Effector memory CD4-positive, alpha-beta T cell (primary cell): ENCODE data around the gene THAP4.
"Not testable (repeated sequence)": the region's sequence is repeated elsewhere in the genome, so short reads cannot be mapped to it uniquely, and the experiment has no call there.

Experiments used
- DNase-seq, 3 donors: peaks; one replicate each; pipeline ENCODE4 v3.0.0-alpha.2; 2020
- H3K27ac ChIP-seq: 2 replicates; pipeline ENCODE4 v1.7.0; 2013; ENCODE audit warnings: mild to moderate bottlenecking, low read length, moderate library complexity; ENCODE audit not compliant: insufficient read depth, poor library complexity, severe bottlenecking
- H3K27me3 ChIP-seq: replicated peaks from 2 replicates; pipeline ENCODE4 v1.7.0; 2013; ENCODE audit warnings: mild to moderate bottlenecking, low read length; ENCODE audit not compliant: insufficient read depth, control insufficient read depth, poor library complexity, severe bottlenecking
- H3K36me3 ChIP-seq: 2 replicates; pipeline ENCODE4 v1.7.0; 2013; ENCODE audit warnings: mild to moderate bottlenecking, low read length, moderate library complexity; ENCODE audit not compliant: control insufficient read depth, insufficient read depth
- H3K4me1 ChIP-seq: 2 replicates; pipeline ENCODE4 v1.7.0; 2013; ENCODE audit warnings: low read length, mild to moderate bottlenecking; ENCODE audit not compliant: control insufficient read depth, insufficient read depth, poor library complexity, severe bottlenecking
- H3K4me3 ChIP-seq: 2 replicates; pipeline ENCODE4 v1.7.0; 2013; ENCODE audit warnings: low read length, low read depth, mild to moderate bottlenecking; ENCODE audit not compliant: insufficient read depth, poor library complexity, severe bottlenecking
- H3K9me3 ChIP-seq: 2 replicates; pipeline ENCODE4 v1.7.0; 2013; ENCODE audit warnings: mild to moderate bottlenecking, low read length, moderate library complexity; ENCODE audit not compliant: control insufficient read depth

The THAP4 gene

DNA sequence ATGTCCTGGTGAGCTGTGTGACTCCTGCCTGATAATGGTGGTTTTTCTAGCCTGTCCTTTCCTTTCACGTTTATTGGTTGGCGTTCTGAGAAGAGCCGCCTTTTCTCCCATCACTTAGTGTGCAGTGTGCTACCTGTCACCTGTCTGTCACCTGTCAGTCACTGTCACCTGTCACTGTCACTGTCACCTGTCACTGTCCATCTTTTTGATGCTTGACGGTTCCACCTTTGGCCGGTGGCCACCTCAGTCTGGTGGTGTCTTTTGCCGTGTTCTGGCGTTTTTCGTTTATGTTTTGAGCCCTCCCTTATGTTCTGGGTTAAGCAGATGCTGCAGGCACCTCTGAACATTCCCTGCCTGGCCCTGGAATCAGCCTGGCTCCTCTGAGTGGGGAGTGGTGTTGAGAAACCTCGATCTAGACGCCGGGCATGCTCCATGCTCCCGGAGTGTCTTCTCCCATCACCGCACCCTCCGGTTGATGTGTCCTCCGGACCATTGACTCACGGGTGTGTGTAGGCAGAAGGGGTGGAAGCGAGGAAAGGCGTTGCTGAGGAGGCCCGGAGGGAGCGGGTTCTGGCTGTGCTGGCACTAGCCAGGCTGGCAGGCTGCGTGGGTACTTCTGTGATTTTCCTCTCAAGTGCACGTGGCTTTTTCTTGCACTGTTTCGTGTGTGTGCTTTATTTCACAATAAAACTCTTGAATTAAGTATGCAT is 28.9 kb upstream of the THAP4 start:
- Histone ChIP-seq H3K27ac (no peak overlapping the region), H3K4me3 (no peak overlapping the region), H3K4me1 (no peaks in the 10 kb centered on the region), H3K9me3 (no peaks in the 10 kb centered on the region), H3K36me3 (peaks cover 41% of the 10 kb centered on the region), H3K27me3 (no peaks in the 10 kb centered on the region)
- no peak for DNase-seq

DNA sequence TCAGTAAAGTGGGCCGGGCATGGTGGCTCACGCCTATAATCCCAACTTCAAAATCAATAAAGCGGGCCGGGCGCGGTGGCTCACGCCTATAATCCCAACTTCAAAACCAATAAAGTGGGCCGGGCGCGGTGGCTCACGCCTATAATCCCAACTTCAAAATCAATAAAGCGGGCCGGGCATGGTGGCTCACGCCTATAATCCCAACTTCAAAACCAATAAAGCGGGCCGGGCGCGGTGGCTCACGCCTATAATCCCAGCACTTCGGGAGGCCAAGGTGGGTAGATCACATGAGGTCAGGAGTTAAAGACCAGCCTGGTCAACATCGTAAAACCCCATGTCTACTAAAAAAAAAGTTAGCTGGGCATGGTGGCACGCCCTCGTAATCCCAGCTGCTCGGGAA is 25.8 kb upstream of the THAP4 start:
- not testable (repeated sequence) for H3K4me3 ChIP-seq, H3K9me3 ChIP-seq, H3K27ac ChIP-seq, DNase-seq, H3K4me1 ChIP-seq, H3K27me3 ChIP-seq
- H3K36me3 ChIP-seq, result peaks cover 28% of the 10 kb centered on the region

DNA sequence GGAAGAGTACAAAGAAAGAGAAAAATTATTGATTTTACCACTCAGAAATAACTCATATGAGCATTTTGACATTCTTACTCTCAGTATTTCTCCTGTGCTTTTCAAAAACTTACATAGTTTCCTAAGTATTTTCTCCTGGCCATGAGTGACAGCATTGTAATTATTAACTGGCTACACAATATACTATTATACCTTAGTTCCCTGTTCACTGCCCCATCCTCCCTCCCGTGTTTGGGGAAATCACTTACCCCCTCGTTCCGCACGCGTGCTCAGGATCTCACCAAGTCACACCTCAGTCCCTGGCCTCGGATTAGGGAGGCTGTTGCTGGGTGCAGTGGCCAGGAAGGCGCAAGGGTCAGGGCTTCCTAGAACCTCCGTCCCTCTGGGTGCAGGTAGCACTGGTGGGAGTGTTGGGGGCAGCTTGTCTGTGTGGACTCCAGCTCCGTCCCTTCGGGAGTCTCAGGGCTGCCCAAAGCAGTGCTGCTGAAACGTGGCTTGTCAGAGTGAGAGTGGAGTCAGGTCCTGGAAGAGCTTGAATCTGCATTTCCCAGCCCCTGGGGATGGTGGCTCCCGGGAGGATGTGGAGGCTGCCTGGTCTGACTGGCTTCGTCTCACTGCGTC is 23.7 kb upstream of the THAP4 start:
- Histone ChIP-seq H3K4me3 (no peak overlapping the region), H3K4me1 (no peaks in the 10 kb centered on the region), H3K27ac (no peak overlapping the region), H3K9me3 (no peaks in the 10 kb centered on the region), H3K27me3 (no peaks in the 10 kb centered on the region), H3K36me3 (peaks cover 34% of the 10 kb centered on the region)
- no peak for DNase-seq

DNA sequence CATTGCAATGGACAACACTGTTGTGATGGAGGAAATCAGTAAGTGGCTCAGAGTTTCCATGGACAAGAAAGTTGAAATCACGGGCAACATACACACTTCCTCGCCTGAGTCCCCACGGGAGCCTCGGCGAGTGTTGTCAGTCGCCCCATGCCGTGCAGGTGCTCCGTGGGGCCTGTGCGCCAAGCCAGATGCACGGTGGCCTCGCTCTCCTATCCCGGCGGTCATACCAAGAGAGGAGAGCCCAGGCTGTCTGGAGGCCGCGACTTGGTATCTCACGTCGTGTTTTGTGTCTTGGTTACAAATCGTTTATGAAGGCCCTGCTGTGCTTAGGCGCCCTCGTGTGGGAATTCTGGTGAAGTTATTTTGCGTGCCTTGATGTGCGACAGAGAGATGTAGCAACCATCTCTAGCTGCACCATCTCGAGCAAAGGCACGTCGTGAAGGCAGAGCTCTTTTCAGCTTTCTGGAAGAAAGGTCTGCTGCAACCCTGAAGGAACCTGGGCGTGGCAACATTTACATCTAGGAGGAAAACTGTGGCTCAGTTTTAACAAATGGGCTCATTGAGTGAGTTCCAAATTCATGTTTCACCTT is 22.3 kb upstream of the THAP4 start:
- H3K27me3 ChIP-seq, result no peaks in the 10 kb centered on the region
- peaks cover 47% of the 10 kb centered on the region for H3K36me3 ChIP-seq
- no peak overlapping the region for H3K27ac ChIP-seq
- no peak for DNase-seq
- H3K9me3 ChIP-seq, result no peaks in the 10 kb centered on the region
- H3K4me1 ChIP-seq, result no peaks in the 10 kb centered on the region
- no peak overlapping the region for H3K4me3 ChIP-seq

DNA sequence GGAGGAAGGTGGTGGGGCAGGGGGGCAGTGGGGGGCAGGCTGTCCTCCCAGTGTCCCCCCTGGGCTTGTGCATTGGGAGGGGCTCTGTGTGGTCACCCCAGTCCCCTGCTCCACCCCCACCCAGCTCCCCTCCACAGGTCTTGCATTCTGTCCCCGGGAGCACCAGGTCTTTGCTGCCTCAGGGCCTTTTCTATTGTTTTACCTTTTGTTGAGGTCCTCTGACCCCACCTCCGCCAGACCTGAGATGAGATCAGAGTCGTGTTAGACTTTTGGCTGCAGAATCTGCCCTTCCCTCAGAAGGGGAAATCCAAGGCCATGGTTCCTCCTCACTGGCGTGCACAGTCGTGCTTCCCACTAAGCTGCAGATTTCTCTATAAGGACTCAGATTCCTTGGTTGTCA is 21.3 kb upstream of the THAP4 start:
- no peak for DNase-seq

DNA sequence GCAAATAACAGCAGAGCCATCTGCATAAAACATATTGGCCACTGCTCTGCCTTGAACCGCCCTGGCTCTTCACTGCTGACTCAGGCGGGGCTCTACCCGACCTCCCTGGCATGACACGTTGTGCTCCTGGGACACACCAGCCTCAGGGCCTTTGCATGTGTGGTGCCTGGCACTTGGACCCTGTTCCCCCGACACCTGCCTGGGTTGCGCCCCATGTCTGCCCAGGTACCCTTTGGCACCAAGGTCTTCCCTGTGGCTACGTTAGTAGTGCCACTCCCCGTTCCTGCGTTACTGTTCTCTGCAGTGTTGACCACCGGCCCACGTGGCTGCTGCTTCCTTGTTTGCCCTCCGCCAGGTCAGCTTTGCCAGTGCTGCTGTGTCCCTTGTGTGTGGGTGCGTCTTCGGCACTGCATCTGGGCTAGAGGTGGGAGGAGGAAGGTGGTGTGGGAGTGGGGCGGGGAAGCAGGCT is 20.9 kb upstream of the THAP4 start:
- Histone ChIP-seq H3K4me3 (no peak overlapping the region), H3K9me3 (no peaks in the 10 kb centered on the region), H3K4me1 (no peaks in the 10 kb centered on the region), H3K27me3 (no peaks in the 10 kb centered on the region), H3K27ac (no peak overlapping the region), H3K36me3 (peaks cover 57% of the 10 kb centered on the region)
- no peak for DNase-seq

More for the DNA sequence above, 21.3 kb upstream of the THAP4 start:
- Histone ChIP-seq H3K27me3 (no peaks in the 10 kb centered on the region), H3K4me3 (no peak overlapping the region), H3K36me3 (peaks cover 53% of the 10 kb centered on the region), H3K9me3 (no peaks in the 10 kb centered on the region), H3K4me1 (no peaks in the 10 kb centered on the region), H3K27ac (no peak overlapping the region)

DNA sequence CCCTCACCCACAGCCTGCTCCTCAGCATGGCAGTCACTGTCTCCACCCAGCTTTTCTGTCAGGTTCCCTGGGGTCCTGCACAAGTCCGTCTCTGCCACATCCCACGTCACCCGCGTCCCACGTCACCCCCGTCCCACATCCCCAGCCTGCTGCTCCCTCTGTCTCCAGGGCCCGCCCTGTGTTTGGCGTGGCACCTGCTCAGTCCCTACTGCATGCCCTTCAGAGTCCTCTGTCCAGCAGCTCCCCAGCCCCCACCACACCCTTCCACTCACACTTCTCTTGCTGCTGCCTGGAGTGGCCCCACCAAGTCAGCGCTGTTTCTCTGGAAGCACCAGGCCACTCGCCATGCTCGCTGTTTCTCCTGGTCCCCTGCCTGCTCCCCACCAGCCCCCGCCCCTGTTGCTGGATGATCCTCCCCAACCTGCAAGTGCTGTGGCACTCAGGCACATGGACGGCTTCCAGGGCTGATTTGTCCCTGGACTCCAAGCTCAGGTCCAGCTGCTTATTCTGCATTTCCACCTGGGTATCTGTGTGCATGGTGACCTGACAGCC is 19.3 kb upstream of the THAP4 start:
- H3K27me3 ChIP-seq, result no peaks in the 10 kb centered on the region
- H3K9me3 ChIP-seq, result no peaks in the 10 kb centered on the region
- H3K4me3 ChIP-seq, result no peak overlapping the region
- H3K27ac ChIP-seq, result no peak overlapping the region
- no peak for DNase-seq
- no peaks in the 10 kb centered on the region for H3K4me1 ChIP-seq
- H3K36me3 ChIP-seq, result peaks cover 71% of the 10 kb centered on the region

DNA sequence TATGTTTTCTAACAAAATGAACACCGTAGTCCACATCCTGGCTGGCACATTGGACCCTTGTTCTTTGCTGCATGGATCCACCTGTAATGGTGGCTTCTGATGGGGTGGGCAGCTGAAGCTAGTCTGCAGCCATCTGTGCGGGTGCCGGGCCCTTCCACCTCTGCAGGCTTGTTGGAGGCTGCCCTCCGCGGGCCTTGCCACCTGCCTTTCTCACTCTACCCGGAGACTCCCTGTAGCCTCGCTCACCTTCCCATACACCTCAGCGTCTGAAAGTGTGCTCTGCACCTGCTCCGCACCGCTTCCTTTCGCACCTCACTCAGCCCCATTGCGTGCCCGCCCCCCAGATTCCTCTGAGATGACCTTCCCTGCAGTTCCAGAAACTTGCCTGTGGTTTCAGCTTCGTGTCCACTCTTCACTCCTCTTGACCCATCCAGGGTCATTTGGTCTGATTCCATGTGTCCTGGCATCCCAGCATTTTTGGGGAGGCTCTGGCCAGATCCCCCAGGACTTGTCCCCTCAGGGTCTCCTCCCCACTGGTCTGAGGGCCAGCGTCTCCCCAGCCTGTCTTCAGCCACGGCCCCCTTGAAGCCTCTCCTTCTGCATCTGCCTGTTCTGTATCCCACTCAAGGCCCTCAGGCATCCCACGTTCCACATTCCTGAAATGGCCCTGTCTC is 18.7 kb upstream of the THAP4 start:
- Histone ChIP-seq H3K9me3 (no peaks in the 10 kb centered on the region), H3K36me3 (peaks cover 71% of the 10 kb centered on the region), H3K27ac (no peak overlapping the region), H3K4me1 (no peaks in the 10 kb centered on the region), H3K4me3 (no peak overlapping the region), H3K27me3 (no peaks in the 10 kb centered on the region)
- no peak for DNase-seq

DNA sequence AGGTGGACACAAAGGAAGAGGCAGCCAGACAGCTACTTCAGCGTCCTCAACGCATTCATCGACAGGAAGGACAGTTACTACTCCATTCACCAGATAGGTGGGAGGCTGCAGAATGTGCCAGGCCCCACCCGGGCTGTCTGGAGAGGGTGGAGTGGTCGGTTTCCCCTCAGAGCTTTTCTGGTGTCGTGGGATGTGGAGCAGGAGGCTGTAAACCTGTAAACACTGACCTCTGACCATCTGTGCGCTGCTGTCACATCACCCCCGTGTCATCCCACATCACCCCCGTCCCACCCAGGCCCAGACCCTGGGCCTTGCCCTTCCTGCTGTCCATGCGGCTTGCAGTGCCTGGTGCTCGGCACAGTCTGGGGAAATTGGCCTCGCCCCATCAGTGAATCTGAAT is 17.6 kb upstream of the THAP4 start:
- Histone ChIP-seq H3K27me3 (no peaks in the 10 kb centered on the region), H3K36me3 (peaks cover 71% of the 10 kb centered on the region), H3K4me3 (no peak overlapping the region), H3K4me1 (no peaks in the 10 kb centered on the region), H3K9me3 (no peaks in the 10 kb centered on the region), H3K27ac (no peak overlapping the region)
- DNase-seq, result no peak
